22Rv1 (cell line): ENCODE measurements around the gene ZCCHC2.

Experiments used
- ZFX ChIP-seq: fragments of 450-650 bp; IDR thresholded peaks from 2 replicates; pipeline ENCODE4 v1.6.1; 2017; ENCODE audit warnings: antibody characterized with exemption, borderline replicate concordance
- TF ChIP-seq, protein P1 (sequence below): fragments of 450-650 bp; IDR thresholded peaks from 2 replicates; pipeline ENCODE4 v1.5.1; 2017; ENCODE audit warnings: mild to moderate bottlenecking

DNA sequence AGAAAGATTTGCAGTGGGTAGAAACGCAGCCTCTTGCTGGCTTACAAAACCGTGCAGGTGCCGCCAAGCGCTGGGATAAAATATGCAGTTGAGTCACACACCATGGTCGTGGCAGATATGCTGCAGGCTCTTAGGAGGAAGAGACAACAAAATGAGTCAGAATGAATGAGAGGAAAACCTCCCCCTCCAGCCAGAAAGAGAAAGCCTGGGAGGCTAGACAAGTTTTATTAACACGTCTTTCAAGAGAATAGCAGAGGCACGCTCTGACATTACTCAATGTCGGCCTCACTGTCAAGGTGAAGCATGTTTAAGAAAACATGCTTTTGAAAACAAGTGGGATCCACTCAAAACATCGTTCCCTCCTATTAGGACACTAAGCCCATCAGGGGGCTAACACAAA is 37.1 kb upstream of the ZCCHC2 start:
- TF ChIP-seq, protein P1, sequence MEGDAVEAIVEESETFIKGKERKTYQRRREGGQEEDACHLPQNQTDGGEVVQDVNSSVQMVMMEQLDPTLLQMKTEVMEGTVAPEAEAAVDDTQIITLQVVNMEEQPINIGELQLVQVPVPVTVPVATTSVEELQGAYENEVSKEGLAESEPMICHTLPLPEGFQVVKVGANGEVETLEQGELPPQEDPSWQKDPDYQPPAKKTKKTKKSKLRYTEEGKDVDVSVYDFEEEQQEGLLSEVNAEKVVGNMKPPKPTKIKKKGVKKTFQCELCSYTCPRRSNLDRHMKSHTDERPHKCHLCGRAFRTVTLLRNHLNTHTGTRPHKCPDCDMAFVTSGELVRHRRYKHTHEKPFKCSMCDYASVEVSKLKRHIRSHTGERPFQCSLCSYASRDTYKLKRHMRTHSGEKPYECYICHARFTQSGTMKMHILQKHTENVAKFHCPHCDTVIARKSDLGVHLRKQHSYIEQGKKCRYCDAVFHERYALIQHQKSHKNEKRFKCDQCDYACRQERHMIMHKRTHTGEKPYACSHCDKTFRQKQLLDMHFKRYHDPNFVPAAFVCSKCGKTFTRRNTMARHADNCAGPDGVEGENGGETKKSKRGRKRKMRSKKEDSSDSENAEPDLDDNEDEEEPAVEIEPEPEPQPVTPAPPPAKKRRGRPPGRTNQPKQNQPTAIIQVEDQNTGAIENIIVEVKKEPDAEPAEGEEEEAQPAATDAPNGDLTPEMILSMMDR = no peak
- no peak for TF ChIP-seq ZFX
